Measurements from ENCODE around the gene AKAP6.

GRCh38 chr14:32363761-32364160 lies 34.7 kb downstream of the AKAP6 start:
- TF ChIP-seq POLR2A (IDR thresholded peaks at IDR 0.05), result no peak
- no peak for TF ChIP-seq CTCF (IDR thresholded peaks at IDR 0.05)

All from adrenal gland (tissue), 5 donors.